Stimulated activated CD8-positive, alpha-beta memory T cell treated with anti-CD3 and anti-CD28 coated beads, Interleukin-12 subunit alpha, Interleukin-12 subunit beta, amount 100 ng/mL, for 24 hours (primary cell): ENCODE data around the gene TMOD1.

Source experiments
- DNase-seq: peaks from one replicate; pipeline ENCODE4 v3.0.0-alpha.2; 2020; ENCODE audit errors: extremely low read depth

Gene TMOD1

DNA sequence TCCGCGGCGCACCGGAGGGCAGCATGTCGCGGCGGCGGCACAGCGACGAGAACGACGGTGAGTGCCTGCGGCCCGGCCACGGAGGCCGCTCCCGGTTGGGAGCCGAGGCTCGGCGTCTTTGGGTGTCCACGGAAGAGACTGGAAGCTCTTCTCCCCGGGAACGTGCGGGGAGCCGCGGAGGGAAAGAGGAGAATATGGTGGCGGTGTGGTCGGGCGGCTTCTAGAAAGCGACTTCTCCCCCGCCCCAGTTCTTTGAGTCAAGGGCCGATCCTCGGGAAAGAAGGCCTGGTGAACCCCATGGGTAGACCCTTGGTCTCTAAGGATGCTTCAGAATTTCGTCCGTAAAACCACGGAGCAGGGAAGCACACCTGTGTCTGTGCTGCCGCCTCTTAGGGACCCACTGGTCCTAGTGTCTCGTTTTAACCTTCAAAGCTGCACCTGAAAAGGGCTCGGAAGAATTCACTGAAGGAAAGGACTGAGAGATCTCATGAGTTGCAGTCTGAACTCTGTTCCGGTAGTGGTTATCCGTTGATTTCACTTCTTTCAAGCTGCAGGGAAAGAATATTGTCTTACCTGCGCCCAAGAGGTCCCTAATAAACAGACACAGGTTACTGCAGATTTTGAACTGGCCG, 132.5 kb downstream of the TMOD1 start:
- no peak for DNase-seq

DNA sequence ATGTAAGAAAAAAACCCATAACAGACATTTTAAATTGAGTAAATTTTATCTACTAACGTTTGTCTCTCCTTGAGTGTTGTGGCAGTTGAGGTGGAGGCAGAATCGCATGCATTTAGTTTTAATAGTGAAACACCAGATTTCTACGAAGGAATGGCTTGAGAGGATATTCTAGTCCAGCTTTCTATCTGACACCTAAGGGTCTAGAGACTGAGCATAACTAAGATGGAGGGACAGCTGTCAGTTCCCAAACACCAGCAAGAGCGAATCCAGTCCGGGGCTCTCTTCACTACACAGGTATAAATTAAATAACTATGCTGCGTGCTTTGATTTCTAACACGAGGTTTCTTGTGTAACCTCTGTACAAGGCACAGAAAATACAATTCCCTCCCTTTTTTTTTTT, 133.6 kb downstream of the TMOD1 start:
- no peak for DNase-seq

DNA sequence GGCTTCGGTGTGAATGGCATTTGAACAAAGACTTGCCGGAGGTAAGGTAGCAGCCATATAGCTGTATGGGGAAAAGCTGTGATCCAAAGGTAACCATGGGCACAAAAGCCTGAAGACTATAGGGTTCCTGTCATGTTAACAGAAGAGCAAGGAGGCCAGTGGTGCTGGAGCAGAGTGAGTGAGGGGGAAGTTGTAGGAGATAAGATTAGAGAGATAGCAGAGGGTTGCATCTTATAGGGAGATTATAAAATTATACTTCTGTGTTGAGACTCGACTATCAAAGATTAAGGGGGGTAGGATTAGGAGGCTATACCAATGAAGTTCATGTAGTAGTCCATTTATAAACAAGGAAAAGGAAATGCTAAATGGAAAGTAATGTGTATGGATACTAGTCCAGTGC, 135.4 kb downstream of the TMOD1 start:
- DNase-seq, result no peak

DNA sequence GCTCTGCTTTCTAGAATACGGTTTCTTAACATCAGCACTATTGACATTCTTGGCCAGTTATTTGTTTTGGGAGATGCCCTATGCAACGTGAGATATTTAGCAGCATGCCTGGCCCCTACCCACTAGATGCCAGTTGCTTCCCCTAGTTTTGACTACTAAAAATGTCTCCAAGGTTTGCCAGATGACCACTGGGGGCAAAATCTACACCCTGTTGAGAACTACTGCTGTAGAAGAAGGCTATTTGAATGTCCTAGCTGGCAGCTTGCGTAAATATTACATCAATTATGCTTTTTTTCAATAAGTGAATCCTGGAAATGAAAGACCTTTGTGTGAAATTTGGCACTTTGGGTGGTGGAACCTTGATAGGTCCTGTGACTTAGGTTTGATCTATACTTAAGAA, 137.2 kb downstream of the TMOD1 start:
- no peak for DNase-seq

DNA sequence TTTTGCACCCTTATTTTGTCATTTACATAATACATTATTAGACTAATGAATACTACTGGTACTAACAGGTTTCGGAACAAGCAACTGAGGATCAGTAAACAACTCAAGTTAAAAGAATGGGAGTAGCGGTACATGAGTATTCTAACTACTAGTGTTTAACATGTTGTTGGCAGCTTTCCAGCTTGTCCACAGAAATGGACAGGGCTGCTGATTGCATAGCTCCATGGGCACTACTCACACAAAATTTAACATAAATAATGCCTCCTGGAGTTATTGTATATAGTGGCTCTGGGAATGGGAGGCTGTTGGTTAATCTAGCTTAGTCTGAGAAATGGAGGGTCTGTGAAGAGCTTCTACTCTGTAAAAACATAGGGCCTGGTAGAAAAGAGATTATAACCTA, 138.9 kb downstream of the TMOD1 start:
- no peak for DNase-seq

DNA sequence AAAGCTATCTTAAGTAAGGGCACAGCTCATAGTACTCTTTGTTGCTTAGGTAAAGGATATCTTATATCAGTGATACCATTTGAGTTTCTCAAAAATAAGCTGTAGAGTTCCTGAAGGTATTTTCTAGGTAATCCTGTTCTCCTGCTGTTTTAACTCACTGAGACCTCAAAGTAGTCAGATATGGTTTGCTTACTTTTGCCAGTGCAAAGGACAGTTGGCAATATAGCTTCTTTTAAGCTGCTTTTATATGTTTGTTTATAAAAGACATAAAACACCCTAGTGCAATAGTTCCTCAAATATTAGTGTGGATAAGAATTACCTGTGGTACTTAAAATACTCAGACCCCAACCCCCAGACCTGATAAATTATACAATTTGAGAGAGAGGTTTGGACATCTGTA, 144.3 kb downstream of the TMOD1 start:
- no peak for DNase-seq

DNA sequence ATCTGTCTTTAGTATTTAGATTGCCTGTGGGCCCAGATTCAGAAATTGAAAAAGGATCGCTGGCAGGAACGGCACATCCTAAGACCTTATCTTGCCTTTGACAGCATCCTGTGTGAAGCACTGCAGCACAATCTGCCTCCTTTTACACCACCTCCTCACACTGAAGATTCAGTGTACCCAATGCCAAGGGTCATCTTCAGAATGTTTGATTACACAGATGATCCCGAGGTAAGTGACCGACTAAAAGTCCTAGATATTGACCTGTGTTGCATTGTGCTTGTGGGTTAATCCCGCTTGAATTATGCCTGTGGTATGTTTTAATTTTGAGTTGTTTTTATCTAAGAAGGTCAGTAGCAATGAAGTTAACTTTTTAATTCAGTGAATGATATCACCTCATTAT, 146.5 kb downstream of the TMOD1 start:
- DNase-seq, result no peak
